Fibroblast of villous mesenchyme (primary cell): ENCODE data around the gene CUBN. TPM values are rescaled to one million over a fixed set of nuclear protein-coding genes. Genes with fewer than 3 reads are reported as not detected.

ENCODE experiments used
- DNase-seq: peaks from one replicate; pipeline ENCODE4 v3.0.0-alpha.2; 2010; ENCODE audit warnings: low read depth
- H3K4me3 ChIP-seq: 2 replicates; pipeline ENCODE4 v1.5.1; 2011; ENCODE audit warnings: low read depth, mild to moderate bottlenecking, low read length
- total RNA-seq: library from RNA; depleted of rRNA; stranded (reverse); fragments of >200 nt; gene quantifications from 2 replicates; pipeline ENCODE4 v1.2.3, GENCODE V29; 2012
- TF ChIP-seq, protein P1 (sequence below): IDR thresholded peaks from 2 replicates; pipeline ENCODE4 v1.5.1; 2012; ENCODE audit warnings: low read depth, mild to moderate bottlenecking, low read length; ENCODE audit not compliant: insufficient read depth

CUBN gene
- total RNA-seq, 1 donor = 0.86 TPM

DNA sequence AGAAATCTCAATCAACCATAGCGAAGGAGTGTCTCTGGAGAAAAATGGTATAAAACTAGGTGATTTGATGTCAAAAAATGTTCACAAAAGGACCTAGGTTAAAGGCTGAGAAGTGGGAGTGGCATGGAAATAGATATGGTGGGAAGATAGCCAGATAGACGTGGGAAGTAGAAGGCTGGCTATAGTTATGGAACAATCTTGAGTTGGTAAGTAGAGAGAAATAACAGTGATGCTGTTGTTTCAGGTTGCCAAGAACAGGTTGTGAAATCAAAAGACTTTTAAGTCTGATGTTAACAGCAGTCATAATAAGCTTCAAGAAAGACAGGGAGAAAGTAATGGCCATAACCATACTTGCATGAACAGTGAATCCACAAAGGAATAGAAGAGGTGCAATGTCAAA lies 206.3 kb downstream of the CUBN start:
- no peak overlapping the region for H3K4me3 ChIP-seq
- no peak for DNase-seq
- TF ChIP-seq, protein P1, sequence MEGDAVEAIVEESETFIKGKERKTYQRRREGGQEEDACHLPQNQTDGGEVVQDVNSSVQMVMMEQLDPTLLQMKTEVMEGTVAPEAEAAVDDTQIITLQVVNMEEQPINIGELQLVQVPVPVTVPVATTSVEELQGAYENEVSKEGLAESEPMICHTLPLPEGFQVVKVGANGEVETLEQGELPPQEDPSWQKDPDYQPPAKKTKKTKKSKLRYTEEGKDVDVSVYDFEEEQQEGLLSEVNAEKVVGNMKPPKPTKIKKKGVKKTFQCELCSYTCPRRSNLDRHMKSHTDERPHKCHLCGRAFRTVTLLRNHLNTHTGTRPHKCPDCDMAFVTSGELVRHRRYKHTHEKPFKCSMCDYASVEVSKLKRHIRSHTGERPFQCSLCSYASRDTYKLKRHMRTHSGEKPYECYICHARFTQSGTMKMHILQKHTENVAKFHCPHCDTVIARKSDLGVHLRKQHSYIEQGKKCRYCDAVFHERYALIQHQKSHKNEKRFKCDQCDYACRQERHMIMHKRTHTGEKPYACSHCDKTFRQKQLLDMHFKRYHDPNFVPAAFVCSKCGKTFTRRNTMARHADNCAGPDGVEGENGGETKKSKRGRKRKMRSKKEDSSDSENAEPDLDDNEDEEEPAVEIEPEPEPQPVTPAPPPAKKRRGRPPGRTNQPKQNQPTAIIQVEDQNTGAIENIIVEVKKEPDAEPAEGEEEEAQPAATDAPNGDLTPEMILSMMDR = no peak

DNA sequence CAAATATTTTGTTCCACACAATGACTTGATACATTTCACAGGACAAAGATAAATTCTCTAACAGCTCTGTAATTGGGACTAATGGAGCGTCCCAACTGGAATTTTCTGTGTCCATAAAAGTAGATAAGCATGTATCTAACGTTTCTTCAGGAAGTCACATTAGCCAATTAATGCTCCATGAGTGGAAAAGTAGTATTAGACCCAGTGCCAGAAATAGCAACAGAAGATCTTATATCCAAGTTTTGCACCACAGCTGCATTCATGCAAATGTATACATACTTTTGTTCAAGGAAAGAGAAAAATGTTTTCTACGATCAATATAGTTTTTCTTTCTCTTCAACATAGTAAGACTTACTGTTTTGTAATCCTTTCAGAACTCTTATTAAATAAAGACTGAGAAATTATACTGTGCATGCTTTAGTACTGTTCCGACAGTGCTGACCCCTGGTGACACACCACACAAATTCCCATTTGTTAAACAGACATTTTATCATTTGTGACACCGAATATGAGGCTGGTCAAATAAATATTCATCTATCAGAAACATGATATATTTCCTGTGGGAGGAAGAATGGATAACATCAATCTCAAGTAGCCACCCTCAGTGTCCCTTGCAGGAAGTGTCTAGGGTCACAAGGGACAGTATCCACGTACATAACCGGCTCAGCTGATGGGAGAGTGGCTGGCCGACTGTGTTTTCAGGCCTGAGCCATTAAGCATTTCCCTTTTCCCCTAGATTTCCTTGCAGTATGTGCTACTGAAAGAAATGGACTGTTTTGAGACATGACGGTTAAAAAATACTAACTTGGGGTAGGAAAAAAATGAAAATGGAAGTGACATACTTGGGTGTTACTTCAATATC lies 210.3 kb downstream of the CUBN start:
- no peak for DNase-seq
- TF ChIP-seq, protein P1 = no peak
- H3K4me3 ChIP-seq = no peak overlapping the region

DNA sequence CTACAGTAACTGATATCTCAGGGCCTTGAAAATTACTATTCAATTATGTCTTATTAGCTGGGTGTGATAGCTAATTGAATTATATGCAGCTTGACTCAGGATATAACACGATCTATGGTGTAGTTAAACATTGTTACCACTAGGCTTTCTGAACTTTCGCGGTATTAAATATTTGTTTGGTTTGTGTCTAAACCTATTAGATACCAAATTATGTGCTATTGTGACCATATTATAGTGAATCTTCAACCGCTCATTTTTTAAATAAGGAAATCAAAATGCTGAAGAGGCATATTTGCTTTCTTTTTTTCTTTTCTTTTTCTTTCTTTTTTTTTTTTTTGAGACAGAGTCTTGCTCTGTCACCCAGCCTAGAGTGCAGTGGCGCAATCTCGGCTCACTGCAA lies 213.1 kb downstream of the CUBN start:
- TF ChIP-seq, protein P1 = no peak
- DNase-seq = no peak
- no peak overlapping the region for H3K4me3 ChIP-seq

DNA sequence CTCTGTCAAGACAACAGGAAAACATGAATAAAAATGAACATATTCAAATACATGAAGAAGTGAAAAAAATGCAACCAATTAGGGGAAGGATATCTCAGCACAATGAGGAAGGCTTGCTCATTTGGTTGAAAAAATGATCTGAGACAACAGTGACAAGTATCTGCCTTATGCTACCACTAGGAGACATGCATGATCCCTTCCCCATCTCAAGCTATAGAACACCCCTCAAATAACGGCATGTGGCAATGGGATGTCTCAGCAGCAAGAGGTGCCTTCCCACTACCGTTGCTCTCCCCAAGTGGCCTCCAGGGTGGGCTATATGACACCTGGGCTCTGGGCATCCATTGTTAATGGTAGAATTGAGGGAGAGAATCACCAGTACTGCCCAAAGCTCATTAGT lies 214.3 kb downstream of the CUBN start:
- no peak for DNase-seq
- TF ChIP-seq, protein P1 = no peak
- no peak overlapping the region for H3K4me3 ChIP-seq

DNA sequence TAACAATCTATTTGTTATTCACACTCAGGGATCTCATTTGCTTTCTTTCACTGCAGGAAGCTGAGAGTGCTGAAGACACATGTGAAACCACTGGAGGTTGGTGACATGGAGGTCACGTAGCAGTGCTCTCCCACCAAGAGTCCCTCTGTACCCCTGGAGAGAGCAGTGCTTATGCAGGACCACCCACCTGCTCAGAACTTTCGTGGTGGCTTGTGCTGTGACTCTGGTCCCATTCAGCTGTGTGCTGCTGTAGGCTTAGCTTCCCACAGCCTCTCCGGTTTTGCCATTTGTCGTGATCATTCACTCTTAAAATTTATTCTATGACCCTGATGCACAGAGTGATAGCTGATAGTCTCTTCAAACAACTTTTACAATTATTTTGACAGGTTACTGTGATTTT lies 216.3 kb downstream of the CUBN start:
- H3K4me3 ChIP-seq = no peak overlapping the region
- TF ChIP-seq, protein P1 = no peak
- no peak for DNase-seq

DNA sequence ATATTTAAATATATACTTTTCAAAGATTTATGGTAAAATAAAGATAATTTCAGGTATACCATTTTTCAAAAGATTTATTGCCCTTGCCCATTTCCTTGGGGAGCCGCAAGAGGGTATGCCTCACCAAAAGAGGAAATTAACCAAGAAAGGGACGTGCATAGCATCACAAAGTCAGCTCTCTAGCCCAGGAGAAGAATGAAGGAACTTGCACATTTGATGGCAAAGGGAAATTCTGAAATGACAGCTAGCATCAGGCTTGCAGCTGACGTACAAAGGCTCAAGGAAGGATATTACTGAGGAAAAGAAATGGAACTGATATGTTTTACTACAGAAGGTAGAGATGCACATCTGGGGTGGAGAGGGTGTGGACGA lies 218.8 kb downstream of the CUBN start:
- no peak overlapping the region for H3K4me3 ChIP-seq
- TF ChIP-seq, protein P1 = no peak
- no peak for DNase-seq
